BJ (cell line): ENCODE measurements around the gene PPP1R10. TPM values are rescaled to one million over a fixed set of nuclear protein-coding genes. Genes with fewer than 3 reads are reported as not detected.

ENCODE experiments used
- CTCF ChIA-PET: fragments of 350-600 bp; formaldehyde crosslinking; extraction: SDS; loops from one replicate; lab custom pipeline; 2021; ENCODE audit warnings: antibody characterized with exemption, inconsistent platforms; lab: Yijun Ruan, JAX
- POLR2A ChIA-PET: fragments of 300-600 bp; sonication (Branson Sonifier 250); formaldehyde crosslinking; extraction: SDS; loops from one replicate; lab custom pipeline; 2021; ENCODE audit warnings: antibody characterized with exemption; lab: Charles Lee
- DNase-seq: peaks from one replicate; pipeline ENCODE4 v3.0.0-alpha.2; 2011; ENCODE audit warnings: low read depth
- H3K27me3 ChIP-seq: 2 replicates; pipeline ENCODE4 v1.6.0; 2011; ENCODE audit warnings: low read length; ENCODE audit not compliant: control insufficient read depth, insufficient read depth
- H3K36me3 ChIP-seq: 2 replicates; pipeline ENCODE4 v1.5.1; 2011; ENCODE audit warnings: low read length; ENCODE audit not compliant: control insufficient read depth, insufficient read depth
- H3K4me3 ChIP-seq: 2 replicates; pipeline ENCODE4 v1.5.1; 2011; ENCODE audit warnings: low read depth, mild to moderate bottlenecking, control low read depth, low read length
- CTCF ChIP-seq: IDR thresholded peaks from 2 replicates; pipeline ENCODE4 v1.5.1; 2011; ENCODE audit warnings: low read depth, mild to moderate bottlenecking, control low read depth, inconsistent platforms, low read length, moderate library complexity; ENCODE audit not compliant: insufficient read depth
- polyA plus RNA-seq: library from polyadenylated mRNA; depleted of rRNA; stranded (reverse); fragments of >200 nt; gene quantifications from 2 replicates; pipeline ENCODE4 v1.2.3, GENCODE V29; 2011

The PPP1R10 gene
- polyA plus RNA-seq, 1 experiment = 32.2 TPM

- no peak for DNase-seq
- no peak for TF ChIP-seq CTCF
- no peaks in the 10 kb centered on the region for H3K27me3 ChIP-seq
- H3K36me3 ChIP-seq = peaks cover 34% of the 10 kb centered on the region
- no peak overlapping the region for H3K4me3 ChIP-seq
- POLR2A ChIA-PET = no interaction called here
- CTCF ChIA-PET = interaction anchor here (1.3 to 1.5 kb wide), 3 partner anchors 9 to 109 kb away, joined by 3 to 4 read pairs (median 3); no protein-coding TSS in a partner anchor
These were observed 27.2 kb downstream of the PPP1R10 start for GRCh38 chr6:30589754-30590358.

- CTCF ChIA-PET = interaction anchor here (0.6 to 0.9 kb wide), 2 partner anchors 39 to 1564 kb away, joined by 3 to 4 read pairs; no protein-coding TSS in a partner anchor
- Histone ChIP-seq H3K4me3 (no peak overlapping the region), H3K27me3 (no peaks in the 10 kb centered on the region), H3K36me3 (peaks cover 41% of the 10 kb centered on the region)
- POLR2A ChIA-PET = no interaction called here
- TF ChIP-seq CTCF = no peak
- no peak for DNase-seq
These were observed 33.1 kb downstream of the PPP1R10 start for GRCh38 chr6:30583921-30584320.

GRCh38 chr6:30578051-30578450 is 39.0 kb downstream of the PPP1R10 start:
- Histone ChIP-seq H3K4me3 (no peak overlapping the region), H3K27me3 (no peaks in the 10 kb centered on the region), H3K36me3 (peaks cover 27% of the 10 kb centered on the region)
- TF ChIP-seq CTCF = no peak
- ChIA-PET POLR2A (interaction anchor here (0.5 to 0.7 kb wide), 2 partner anchors 43 to 150 kb away, joined by 4 to 5 read pairs; no protein-coding TSS in a partner anchor), CTCF (interaction anchor here (0.6 to 2.5 kb wide), 4 partner anchors 19 to 121 kb away, joined by 3 to 8 read pairs (median 4); no protein-coding TSS in a partner anchor)
- no peak for DNase-seq

GRCh38 chr6:30573113-30573512 is 43.9 kb downstream of the PPP1R10 start:
- no peak for DNase-seq
- H3K4me3 ChIP-seq = no peak overlapping the region
- POLR2A ChIA-PET = no interaction called here
- CTCF ChIA-PET = no interaction called here
- no peak for TF ChIP-seq CTCF
- H3K36me3 ChIP-seq = peaks cover 10% of the 10 kb centered on the region
- H3K27me3 ChIP-seq = no peaks in the 10 kb centered on the region

GRCh38 chr6:30572148-30572547 is 44.9 kb downstream of the PPP1R10 start:
- peak overlapping the region; percentile 85 for H3K4me3 ChIP-seq
- ChIA-PET CTCF (no interaction called here), POLR2A (no interaction called here)
- peaks cover 2% of the 10 kb centered on the region; the same call in 1 of the 2 replicates for H3K36me3 ChIP-seq
- no peak for DNase-seq
- H3K27me3 ChIP-seq = no peaks in the 10 kb centered on the region
- no peak for TF ChIP-seq CTCF
